ENCODE results near the gene MBD4.

DNA sequence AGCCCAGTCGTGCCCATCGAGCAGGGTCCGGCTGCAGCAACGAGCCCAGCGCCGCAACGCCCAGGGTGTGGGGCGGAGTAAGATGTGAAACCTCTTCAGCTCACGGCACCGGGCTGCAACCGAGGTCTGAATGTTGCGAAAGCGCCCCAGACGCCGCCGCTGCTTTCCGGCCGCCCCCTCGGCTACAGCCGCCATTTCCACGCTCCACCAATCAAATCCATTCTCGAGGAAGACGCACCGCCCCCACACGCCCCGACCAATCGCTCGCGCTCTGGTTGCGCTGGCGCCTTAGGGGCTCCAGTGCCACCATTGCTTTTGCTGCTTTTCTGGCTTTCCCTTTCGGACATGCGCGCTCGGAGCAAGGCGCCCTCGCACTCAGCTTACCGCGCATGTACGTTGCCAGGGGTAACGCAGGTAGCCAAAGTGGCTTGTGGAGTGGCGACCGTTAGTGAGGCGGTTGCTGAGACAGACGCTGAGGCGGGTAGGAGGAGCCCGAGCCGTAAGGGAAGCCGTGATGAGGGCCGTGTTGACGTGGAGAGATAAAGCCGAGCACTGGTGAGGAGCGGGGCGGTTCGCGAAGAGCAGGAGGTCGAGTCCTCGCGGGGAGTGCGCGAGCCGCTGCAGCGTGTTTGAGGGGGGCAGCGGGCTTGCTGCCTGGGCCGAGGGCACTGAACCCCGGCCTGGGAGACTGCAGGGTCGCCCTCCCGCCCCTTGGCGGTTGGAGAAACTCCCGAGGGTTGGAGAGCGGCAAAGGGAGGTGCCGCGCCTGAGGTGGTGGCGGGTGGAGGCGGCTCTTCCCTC lies at the start of gene MBD4, which contains the start of gene IFT122:
- TF ChIP-seq, protein P1, sequence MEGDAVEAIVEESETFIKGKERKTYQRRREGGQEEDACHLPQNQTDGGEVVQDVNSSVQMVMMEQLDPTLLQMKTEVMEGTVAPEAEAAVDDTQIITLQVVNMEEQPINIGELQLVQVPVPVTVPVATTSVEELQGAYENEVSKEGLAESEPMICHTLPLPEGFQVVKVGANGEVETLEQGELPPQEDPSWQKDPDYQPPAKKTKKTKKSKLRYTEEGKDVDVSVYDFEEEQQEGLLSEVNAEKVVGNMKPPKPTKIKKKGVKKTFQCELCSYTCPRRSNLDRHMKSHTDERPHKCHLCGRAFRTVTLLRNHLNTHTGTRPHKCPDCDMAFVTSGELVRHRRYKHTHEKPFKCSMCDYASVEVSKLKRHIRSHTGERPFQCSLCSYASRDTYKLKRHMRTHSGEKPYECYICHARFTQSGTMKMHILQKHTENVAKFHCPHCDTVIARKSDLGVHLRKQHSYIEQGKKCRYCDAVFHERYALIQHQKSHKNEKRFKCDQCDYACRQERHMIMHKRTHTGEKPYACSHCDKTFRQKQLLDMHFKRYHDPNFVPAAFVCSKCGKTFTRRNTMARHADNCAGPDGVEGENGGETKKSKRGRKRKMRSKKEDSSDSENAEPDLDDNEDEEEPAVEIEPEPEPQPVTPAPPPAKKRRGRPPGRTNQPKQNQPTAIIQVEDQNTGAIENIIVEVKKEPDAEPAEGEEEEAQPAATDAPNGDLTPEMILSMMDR (conservative IDR thresholded peaks at IDR 0.05; ENCODE audit: low read depth, low read length) = no peak
- no peak for TF ChIP-seq EZH2 (IDR thresholded peaks at IDR 0.05; ENCODE audit: low read length, unreplicated experiment)
